ENCODE results near the gene IER5. TPM values are rescaled to one million over a fixed set of nuclear protein-coding genes. Genes with fewer than 3 reads are reported as not detected.

The IER5 gene
- polyA plus RNA-seq, 2 of the 4 experiments (the other 2 are of a cell fraction) = 26.8 to 40.2 TPM

DNA sequence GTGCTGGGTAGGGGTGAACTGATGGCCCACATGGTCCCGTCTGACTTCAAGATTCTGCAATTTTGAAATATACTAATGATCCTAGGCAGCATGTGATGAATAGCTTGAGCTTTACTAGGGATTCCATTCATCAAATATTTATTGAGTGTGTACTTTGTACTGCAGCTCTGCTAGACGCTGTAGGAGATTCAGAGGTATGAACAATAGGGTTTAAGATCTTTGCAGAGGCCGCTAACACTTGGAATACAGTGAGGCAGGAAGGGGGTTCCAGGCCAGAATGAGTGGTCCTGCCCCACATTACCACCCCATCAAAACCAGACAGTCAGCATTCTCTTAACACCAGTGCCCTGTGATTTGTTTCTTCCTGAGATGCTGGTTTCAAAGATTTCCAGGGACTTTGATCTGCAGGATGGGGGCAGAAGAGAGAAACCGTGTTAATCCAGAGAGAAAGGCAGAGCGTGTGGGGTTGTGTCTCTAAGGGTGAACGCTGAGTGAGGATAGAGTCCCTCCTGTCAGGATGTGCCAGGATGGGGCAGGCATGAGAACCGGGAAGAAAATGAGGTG, 19.9 kb downstream of the IER5 start:
- DNase-seq (ENCODE audit: low read depth in 1 of 2, low spot score in 1 of 2) (no peak), FAIRE-seq (no peak), ATAC-seq (no peak)
- ChIA-PET CTCF (interaction anchor here (1.0 to 48.3 kb wide), 6 partner anchors 7 to 227 kb away, joined by 3 to 774 read pairs (median 10); no protein-coding TSS in a partner anchor), POLR2A (interaction anchor here (0.9 to 1.3 kb wide), 4 partner anchors 9 to 33 kb away, joined by 3 to 4 read pairs (median 3); no protein-coding TSS in a partner anchor)
- Histone ChIP-seq H3K4me2 (peak overlapping the region; percentile 63), H3K27ac (peak overlapping the region; percentile 93 to 98), H3K9me3 (no peaks in the 10 kb centered on the region), H3K4me1 (peaks cover 87% of the 10 kb centered on the region), H3K4me3 (no peak overlapping the region)
- WGBS (ENCODE audit: missing lambda C conversion rate) = 30% methylated on average over 7 of the region's 7 CpGs
- no peak for TF ChIP-seq GATA3 (IDR thresholded peaks at IDR 0.05; ENCODE audit: borderline replicate concordance)
- TF ChIP-seq CEBPB (IDR thresholded peaks at IDR 0.05) = no peak
- TF ChIP-seq RARB (CRISPR knock-in tag; IDR thresholded peaks at IDR 0.05) = no peak
- no peak for TF ChIP-seq JUNB (IDR thresholded peaks at IDR 0.05)
- no peak for TF ChIP-seq NPAS2 (CRISPR knock-in tag; IDR thresholded peaks at IDR 0.05; ENCODE audit: borderline replicate concordance)

DNA sequence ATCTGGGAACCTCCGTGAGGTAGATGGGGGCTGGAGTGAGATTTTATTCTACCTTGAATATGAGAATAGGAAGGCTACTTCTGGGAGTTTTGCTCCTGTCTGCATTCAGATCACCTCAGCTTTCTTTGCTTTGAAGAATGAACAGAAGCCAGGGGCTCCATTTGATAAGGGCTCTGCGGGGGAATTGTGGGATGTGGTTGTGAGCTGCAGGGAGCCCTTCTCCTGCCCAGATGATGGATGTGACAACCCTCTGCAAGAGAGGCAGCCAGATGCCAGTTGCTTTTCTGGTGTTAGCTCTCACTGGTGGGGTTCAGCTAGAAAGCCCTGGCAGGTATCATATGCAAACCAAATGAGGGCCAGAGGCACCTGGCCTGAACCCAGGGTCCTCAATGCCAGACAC, 21.5 kb downstream of the IER5 start:
- H3K4me1 ChIP-seq = peaks cover 93% of the 10 kb centered on the region
- 94% methylated on average over 2 of the region's 2 CpGs for WGBS (ENCODE audit: missing lambda C conversion rate)
- no peak for TF ChIP-seq CBX2 (IDR thresholded peaks at IDR 0.05; ENCODE audit: borderline replicate concordance, low read depth)
- TF ChIP-seq, protein P1, sequence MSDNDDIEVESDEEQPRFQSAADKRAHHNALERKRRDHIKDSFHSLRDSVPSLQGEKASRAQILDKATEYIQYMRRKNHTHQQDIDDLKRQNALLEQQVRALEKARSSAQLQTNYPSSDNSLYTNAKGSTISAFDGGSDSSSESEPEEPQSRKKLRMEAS (IDR thresholded peaks at IDR 0.05) = no peak
- no peak for TF ChIP-seq ZSCAN20 (CRISPR knock-in tag; IDR thresholded peaks at IDR 0.05)
- no peak for TF ChIP-seq FOSB (CRISPR knock-in tag; IDR thresholded peaks at IDR 0.05)
- no peak for TF ChIP-seq SMC3 (IDR thresholded peaks at IDR 0.05)
- TF ChIP-seq, protein P2, sequence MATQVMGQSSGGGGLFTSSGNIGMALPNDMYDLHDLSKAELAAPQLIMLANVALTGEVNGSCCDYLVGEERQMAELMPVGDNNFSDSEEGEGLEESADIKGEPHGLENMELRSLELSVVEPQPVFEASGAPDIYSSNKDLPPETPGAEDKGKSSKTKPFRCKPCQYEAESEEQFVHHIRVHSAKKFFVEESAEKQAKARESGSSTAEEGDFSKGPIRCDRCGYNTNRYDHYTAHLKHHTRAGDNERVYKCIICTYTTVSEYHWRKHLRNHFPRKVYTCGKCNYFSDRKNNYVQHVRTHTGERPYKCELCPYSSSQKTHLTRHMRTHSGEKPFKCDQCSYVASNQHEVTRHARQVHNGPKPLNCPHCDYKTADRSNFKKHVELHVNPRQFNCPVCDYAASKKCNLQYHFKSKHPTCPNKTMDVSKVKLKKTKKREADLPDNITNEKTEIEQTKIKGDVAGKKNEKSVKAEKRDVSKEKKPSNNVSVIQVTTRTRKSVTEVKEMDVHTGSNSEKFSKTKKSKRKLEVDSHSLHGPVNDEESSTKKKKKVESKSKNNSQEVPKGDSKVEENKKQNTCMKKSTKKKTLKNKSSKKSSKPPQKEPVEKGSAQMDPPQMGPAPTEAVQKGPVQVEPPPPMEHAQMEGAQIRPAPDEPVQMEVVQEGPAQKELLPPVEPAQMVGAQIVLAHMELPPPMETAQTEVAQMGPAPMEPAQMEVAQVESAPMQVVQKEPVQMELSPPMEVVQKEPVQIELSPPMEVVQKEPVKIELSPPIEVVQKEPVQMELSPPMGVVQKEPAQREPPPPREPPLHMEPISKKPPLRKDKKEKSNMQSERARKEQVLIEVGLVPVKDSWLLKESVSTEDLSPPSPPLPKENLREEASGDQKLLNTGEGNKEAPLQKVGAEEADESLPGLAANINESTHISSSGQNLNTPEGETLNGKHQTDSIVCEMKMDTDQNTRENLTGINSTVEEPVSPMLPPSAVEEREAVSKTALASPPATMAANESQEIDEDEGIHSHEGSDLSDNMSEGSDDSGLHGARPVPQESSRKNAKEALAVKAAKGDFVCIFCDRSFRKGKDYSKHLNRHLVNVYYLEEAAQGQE (IDR thresholded peaks at IDR 0.05) = no peak
- TF ChIP-seq HOXA7 (CRISPR knock-in tag; IDR thresholded peaks at IDR 0.05) = no peak
- TF ChIP-seq POLR2AphosphoS2 (conservative IDR thresholded peaks at IDR 0.05; ENCODE audit: low read length) = no peak
- no peak for TF ChIP-seq SREBF2 (IDR thresholded peaks at IDR 0.05)
- TF ChIP-seq, protein P3, sequence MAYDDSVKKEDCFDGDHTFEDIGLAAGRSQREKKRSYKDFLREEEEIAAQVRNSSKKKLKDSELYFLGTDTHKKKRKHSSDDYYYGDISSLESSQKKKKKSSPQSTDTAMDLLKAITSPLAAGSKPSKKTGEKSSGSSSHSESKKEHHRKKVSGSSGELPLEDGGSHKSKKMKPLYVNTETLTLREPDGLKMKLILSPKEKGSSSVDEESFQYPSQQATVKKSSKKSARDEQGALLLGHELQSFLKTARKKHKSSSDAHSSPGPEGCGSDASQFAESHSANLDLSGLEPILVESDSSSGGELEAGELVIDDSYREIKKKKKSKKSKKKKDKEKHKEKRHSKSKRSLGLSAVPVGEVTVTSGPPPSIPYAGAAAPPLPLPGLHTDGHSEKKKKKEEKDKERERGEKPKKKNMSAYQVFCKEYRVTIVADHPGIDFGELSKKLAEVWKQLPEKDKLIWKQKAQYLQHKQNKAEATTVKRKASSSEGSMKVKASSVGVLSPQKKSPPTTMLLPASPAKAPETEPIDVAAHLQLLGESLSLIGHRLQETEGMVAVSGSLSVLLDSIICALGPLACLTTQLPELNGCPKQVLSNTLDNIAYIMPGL (CRISPR knock-in tag; IDR thresholded peaks at IDR 0.05; ENCODE audit: borderline replicate concordance) = no peak
- no peak for TF ChIP-seq RCOR1 (IDR thresholded peaks at IDR 0.05; ENCODE audit: low read depth, low read length)
- TF ChIP-seq TFCP2L1 (CRISPR knock-in tag; IDR thresholded peaks at IDR 0.05) = no peak
- no peak for TF ChIP-seq EP300 (IDR thresholded peaks at IDR 0.05)
- no peak for TF ChIP-seq EHMT2 (IDR thresholded peaks at IDR 0.05; ENCODE audit: low read depth)
- TF ChIP-seq, protein P4, sequence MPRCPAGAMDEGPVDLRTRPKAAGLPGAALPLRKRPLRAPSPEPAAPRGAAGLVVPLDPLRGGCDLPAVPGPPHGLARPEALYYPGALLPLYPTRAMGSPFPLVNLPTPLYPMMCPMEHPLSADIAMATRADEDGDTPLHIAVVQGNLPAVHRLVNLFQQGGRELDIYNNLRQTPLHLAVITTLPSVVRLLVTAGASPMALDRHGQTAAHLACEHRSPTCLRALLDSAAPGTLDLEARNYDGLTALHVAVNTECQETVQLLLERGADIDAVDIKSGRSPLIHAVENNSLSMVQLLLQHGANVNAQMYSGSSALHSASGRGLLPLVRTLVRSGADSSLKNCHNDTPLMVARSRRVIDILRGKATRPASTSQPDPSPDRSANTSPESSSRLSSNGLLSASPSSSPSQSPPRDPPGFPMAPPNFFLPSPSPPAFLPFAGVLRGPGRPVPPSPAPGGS (IDR thresholded peaks at IDR 0.05) = no peak
- TF ChIP-seq KDM5A (IDR thresholded peaks at IDR 0.05) = no peak
- TF ChIP-seq FOSL2 (IDR thresholded peaks at IDR 0.05) = no peak
- no peak for TF ChIP-seq FOSL2 (CRISPR knock-in tag; IDR thresholded peaks at IDR 0.05)
- no peak for TF ChIP-seq ZC3H11A (IDR thresholded peaks at IDR 0.05)
- TF ChIP-seq CEBPB (IDR thresholded peaks at IDR 0.05) = no peak
- TF ChIP-seq HOXB13 (CRISPR knock-in tag; IDR thresholded peaks at IDR 0.05; ENCODE audit: low read depth) = no peak
- H3K4me2 ChIP-seq = no peak overlapping the region
- POLR2A ChIA-PET = interaction anchor here (1.0 to 1.3 kb wide), 2 partner anchors 26 kb away, joined by 3 read pairs; no protein-coding TSS in a partner anchor
- peak overlapping the region; percentile 93 to 98 for H3K27ac ChIP-seq
- ATAC-seq = no peak
- CTCF ChIA-PET = interaction anchor here (0.9 to 48.3 kb wide), 5 partner anchors 11 to 315 kb away, joined by 3 to 774 read pairs (median 5); no protein-coding TSS in a partner anchor
- no peak for FAIRE-seq
- no peaks in the 10 kb centered on the region for H3K9me3 ChIP-seq
- H3K4me3 ChIP-seq = no peak overlapping the region
- no peak for DNase-seq (ENCODE audit: low read depth in 1 of 2, low spot score in 1 of 2)
